ENCODE results near the gene TXLNB.

The TXLNB gene

GRCh38 chr6:139291813-139292619 lies at the start of gene TXLNB:
Gene TXLNB, minus strand, starts transcription at chr6:139291998. Its CDS starts 3,099 bp downstream, at chr6:139288899.
- peak; percentile 67 for DNase-seq

GRCh38 chr6:139341060-139341459 lies 49.3 kb upstream of the TXLNB start:
- no peak for DNase-seq

GRCh38 chr6:139338795-139339194 lies 47.0 kb upstream of the TXLNB start:
- peak; percentile 68 for DNase-seq

DNA sequence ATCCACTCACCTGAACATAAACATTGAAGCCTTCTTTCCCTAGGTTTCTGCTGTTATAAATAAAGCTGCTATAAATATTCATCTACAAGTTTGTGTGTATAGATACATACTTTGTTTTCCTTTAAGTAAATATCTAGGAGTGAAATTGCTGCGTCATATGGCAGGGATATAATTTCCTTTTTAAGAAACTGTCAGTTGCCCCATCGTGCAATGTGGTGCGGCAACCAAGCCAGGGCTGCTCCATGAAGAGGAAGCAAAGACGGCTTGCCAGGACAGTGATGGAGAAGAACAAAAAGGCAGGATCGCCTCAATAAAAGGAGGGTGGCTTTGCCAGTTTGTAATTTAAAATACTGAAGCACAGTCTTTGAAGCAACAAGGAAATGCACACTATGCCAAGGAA lies 46.0 kb upstream of the TXLNB start:
- DNase-seq = no peak

GRCh38 chr6:139337001-139337400 lies 45.2 kb upstream of the TXLNB start:
- no peak for DNase-seq

DNA sequence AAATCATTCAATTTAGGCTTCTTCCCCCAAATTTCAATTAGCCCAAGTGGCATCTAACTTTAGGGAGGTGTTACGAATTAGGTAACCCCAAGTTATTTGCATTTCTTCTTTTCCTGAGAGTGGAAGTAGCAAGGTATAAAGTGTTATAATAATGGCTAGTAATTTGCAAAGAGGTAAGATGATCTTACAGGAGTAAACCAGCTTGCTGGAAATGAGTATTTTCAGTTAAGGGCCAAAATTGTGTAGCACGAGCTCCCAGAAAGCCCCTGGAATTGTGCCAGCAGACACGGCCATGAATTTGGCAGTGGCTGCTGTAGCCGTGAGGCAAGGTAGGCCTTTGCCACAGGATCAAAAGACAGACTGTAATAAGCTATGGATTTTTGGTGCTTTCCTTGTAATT lies 44.7 kb upstream of the TXLNB start:
- no peak for DNase-seq

GRCh38 chr6:139335447-139336210 lies 43.8 kb upstream of the TXLNB start:
- no peak for DNase-seq

GRCh38 chr6:139334806-139335446 lies 43.1 kb upstream of the TXLNB start:
- DNase-seq = peak; percentile 94

- DNase-seq = no peak
Measured at GRCh38 chr6:139330826-139331500, 39.2 kb upstream of the TXLNB start.

DNA sequence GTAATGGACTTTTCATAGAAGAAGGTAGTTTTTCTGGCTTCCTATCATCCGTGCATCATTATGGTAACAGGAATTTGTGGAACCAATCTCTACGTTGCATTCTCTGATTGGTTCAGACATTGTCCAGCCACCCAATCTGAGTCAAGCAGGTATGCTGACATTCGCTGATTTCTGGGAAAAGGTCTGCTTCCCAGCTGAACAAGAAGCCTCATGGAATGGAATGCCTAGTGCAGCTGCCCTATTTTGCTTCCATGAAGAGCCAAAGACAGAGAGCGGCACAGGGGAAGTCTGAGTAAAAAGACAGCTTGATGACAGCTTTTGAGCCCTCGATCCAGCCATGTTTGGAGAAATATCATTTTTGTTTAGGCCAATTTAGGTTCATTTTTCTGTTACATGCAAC lies 38.5 kb upstream of the TXLNB start:
- no peak for DNase-seq

- no peak for DNase-seq
Measured at GRCh38 chr6:139329224-139329623, 37.4 kb upstream of the TXLNB start.

GRCh38 chr6:139327038-139327437 lies 35.2 kb upstream of the TXLNB start:
- DNase-seq = no peak

GRCh38 chr6:139325686-139326085 lies 33.9 kb upstream of the TXLNB start:
- no peak for DNase-seq

DNA sequence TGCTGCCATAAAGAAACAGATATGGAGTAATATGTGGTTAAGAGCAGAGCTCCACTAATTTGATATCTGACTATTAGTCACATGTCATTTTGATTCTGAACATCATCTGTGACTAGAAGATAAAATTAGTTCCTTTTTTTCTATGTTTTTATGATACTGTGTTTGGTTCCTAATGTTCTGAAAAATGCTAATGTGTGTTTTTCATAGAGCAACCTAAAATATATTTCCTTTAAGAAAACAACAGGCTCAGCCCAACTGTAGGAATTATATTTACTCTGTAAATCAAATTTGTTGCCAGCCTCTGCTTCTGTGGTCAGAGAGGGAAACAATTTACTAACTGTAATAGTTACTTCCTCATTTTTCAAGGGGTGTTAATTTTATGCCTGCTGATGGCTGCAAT lies 33.3 kb upstream of the TXLNB start:
- DNase-seq = no peak

- DNase-seq = no peak
Measured at GRCh38 chr6:139324301-139324555, 32.4 kb upstream of the TXLNB start.

- DNase-seq = peak; percentile 74
Measured at GRCh38 chr6:139323511-139324300, 31.9 kb upstream of the TXLNB start.

DNA sequence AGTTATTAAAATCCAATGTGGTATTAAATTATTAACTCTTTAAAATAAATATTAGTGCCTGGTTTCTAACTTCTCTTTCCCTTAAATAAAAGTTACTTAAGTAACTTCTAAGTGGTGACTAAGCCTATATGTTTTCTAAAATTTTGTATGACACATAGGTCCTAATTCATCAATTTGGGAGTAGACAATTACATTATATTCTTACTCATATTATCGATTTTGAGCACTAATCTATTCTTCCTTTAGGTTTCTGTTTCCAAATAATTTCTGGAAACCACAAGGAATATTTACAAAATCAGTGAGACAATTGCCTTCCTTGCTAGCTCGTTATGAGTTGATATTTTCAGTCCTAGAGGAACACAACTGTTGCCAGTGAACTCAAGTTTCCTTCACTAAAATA lies 28.3 kb upstream of the TXLNB start:
- no peak for DNase-seq

DNA sequence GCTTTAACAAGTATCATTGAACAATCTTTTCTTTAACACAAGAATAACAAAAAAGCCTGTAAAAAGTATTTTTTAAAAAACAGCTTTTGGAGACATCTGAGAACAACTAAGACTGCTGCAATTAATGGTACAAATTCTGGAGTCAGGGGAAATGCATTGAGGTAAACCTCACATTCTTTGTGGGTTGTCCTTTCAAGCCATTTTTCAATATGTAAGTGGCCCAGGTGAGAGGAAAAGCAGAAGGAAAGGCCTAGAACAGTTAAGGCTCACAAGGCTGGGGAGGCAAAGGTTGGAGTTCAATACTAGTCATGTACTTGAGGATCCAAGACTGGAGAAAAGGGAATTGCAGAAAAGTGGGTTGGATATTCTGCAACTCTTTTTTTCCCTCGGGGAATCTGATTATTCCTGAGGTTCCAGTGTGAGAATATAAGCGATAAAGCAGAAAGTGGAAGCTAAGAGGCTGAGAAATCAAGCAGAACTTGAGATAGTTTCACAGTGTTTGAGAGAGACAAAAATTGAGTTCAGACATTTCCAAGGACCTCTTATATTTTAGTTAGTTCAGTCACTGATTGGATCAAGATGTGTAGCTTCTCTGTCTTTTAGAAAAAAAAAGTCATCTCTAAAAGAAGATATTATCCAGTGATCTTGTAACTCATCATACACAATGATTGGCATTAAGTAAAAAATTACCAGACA lies 25.0 kb upstream of the TXLNB start:
- no peak for DNase-seq

DNA sequence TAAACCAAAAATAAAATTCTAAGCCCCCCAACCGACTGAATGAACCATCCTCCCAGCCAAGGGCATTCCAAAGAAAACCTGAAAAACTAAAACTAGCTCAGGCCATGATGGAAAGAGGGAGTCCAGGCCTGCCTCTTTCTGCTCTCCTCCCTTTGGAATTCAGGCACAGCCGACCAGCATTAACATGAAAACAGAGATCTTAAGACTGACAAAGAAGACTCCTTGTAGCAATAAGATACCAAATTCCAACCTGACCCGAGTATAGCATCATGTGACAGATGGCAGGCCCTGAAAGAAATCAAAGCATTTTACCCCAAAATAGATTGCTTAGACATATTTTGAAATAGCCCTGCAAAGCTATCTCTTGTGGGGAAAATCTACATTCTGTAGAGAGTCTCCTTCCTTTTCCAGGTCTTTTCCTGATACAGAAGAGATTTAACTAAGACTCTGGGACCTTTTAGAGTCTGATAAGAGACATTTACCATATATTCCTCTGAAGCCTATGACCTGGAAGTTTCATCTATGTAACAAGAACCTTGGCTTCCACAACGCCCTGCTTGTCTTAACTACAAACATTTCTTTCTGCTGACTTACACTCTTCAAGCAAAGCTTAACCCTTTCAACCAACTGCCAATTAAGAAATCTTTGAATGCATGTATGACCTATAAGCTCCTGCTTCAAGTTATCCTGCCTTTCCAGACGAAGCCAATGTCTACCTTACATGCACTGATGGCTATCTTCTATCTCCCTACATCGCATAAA lies 22.2 kb upstream of the TXLNB start:
- no peak for DNase-seq

DNA sequence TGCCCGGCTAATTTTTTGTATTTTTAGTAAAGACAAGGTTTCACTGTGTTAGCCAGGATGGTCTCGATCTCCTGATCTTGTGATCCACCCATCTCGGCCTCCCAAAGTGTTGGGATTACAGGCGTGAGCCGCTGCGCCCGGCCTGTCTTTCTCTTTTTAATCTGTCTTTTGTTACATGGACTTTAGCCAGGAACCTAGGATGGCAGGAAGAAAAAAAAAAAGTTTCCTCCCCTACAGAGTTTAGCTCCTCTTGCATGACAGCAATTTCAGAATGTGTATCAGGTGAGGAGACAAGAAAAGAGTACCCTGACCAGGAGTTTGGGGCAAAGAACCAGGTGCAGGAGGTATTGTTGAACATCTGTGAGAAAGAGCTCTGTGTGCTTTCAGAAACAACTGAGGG lies 21.4 kb upstream of the TXLNB start:
- no peak for DNase-seq

DNA sequence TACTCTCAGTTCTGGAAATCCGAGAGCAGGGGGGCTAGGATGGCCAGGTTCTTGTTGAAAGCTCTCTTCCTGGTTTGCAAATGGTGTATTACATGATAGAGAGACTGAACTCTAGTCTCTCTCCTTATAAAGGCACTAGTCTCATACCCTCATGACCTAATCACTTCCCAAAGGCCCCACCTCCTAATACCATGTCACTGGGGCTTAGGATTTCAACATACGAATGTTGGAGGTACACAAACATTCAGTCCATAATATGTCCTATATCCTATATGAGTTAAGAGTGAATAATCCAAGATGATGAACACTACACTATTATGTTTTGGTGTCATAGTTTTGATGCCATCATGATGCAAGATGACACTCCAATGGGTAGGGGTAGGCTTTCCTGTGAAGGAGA lies 20.0 kb upstream of the TXLNB start:
- no peak for DNase-seq
